PC-3 (cell line): ENCODE results near the gene AP5Z1.

Experiments
- CTCF ChIP-seq: fragments of 300-600 bp; sonication (generic); conservative IDR thresholded peaks from 2 replicates; pipeline ENCODE4 v1.5.1; 2017; ENCODE audit warnings: antibody characterized with exemption, low read depth, mild to moderate bottlenecking, low read length
- EZH2 ChIP-seq: fragments of 300-600 bp; sonication (generic); IDR thresholded peaks from one replicate; pipeline ENCODE4 v1.6.1; 2017; ENCODE audit warnings: antibody characterized with exemption, mild to moderate bottlenecking, low read length; ENCODE audit not compliant: unreplicated experiment
- EZH2phosphoT487 ChIP-seq: fragments of 300-600 bp; sonication (generic); IDR thresholded peaks from 2 replicates; pipeline ENCODE4 v1.6.1; 2018; ENCODE audit warnings: mild to moderate bottlenecking, antibody characterized with exemption, low read length, borderline replicate concordance

GRCh38 chr7:4748231-4748681, 27.2 kb upstream of the AP5Z1 start:
- no peak for TF ChIP-seq EZH2
- TF ChIP-seq CTCF, result no peak
- TF ChIP-seq EZH2phosphoT487, result no peak
